ENCODE results near the gene ZMPSTE24. TPM values are rescaled to one million over a fixed set of nuclear protein-coding genes. Genes with fewer than 3 reads are reported as not detected.
A peak's percentile ranks its signal among the peaks of the same experiment; 100 is the strongest.

The ZMPSTE24 gene
- total and polyA plus RNA-seq, 10 of the 15 experiments (the other 5 are each of a cell fraction or from before 2014, with no cell fraction given), result 21.5 to 84.4 (median 43.6) TPM

DNA sequence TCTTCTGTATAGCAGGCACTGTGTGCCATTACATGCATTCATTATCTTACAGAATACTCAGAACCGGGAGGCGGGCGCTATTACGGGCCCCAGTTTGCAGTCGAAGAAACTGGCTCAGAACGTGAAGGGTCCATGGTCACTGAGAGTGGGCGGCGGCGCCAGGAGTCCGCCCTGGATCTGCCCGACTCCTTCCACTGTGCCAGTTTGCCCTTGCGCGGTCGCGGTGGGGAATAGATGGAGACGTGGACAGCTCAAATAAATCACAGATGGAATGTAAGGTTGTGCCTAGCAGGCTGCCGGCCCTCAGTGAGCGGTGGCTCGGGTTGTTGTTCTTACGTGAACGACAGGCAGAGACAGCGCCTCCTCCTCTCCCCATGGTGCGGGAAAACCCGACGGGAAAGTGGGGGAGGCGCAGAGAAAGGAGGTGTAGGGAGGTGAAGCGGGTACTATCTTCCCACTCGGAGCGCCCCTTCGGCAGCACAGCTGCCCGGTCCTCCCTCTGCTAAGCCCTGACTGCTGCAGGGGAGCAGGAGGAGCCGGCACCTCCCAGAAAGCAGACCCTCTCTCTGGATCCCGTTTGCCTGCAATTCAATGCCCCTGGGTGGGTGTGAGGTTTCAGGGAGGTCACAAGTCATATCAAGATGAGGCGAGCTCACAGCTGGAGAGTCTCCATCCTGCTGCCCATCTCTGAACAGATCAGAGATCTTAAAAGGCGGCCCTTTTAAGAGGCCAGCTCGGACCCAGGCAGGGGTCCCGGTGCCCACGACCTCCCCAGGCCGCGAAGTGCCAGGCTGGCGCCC, 58.0 kb downstream of the ZMPSTE24 start (continued):
- TF ChIP-seq ZNF274 (IDR thresholded peaks at IDR 0.05; ENCODE audit: insufficient read depth, insufficient read length) (no peak), NFIC (IDR thresholded peaks at IDR 0.05; ENCODE audit: low read depth, low read length) (no peak), RELA (IDR thresholded peaks at IDR 0.05; ENCODE audit: borderline replicate concordance, partially characterized antibody) (no peak), POU2F2 (IDR thresholded peaks at IDR 0.05; ENCODE audit: borderline replicate concordance, low read depth, low read length) (no peak), BCL11A (IDR thresholded peaks at IDR 0.05; ENCODE audit: low read depth, low read length) (no peak), SIN3A (IDR thresholded peaks at IDR 0.05; ENCODE audit: low read depth, low read length) (peak; percentile 22; the same call in 1 of the 2 replicates), SIX5 (IDR thresholded peaks at IDR 0.05; ENCODE audit: low read depth, low read length, severe bottlenecking) (no peak), SPI1 (IDR thresholded peaks at IDR 0.05; ENCODE audit: borderline replicate concordance, insufficient read depth, low read depth, low read length) (no peak), TCF7 (IDR thresholded peaks at IDR 0.05; ENCODE audit: borderline replicate concordance) (no peak), PAX5 (IDR thresholded peaks at IDR 0.05; ENCODE audit: borderline replicate concordance, low read depth, low read length) (0 out of 2 replicates have a peak, but pooled peaks have one; percentile 33)
- TF ChIP-seq, protein P1, sequence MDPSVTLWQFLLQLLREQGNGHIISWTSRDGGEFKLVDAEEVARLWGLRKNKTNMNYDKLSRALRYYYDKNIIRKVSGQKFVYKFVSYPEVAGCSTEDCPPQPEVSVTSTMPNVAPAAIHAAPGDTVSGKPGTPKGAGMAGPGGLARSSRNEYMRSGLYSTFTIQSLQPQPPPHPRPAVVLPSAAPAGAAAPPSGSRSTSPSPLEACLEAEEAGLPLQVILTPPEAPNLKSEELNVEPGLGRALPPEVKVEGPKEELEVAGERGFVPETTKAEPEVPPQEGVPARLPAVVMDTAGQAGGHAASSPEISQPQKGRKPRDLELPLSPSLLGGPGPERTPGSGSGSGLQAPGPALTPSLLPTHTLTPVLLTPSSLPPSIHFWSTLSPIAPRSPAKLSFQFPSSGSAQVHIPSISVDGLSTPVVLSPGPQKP (IDR thresholded peaks at IDR 0.05; ENCODE audit: low read depth, low read length), result no peak
- TF ChIP-seq, protein P2, sequence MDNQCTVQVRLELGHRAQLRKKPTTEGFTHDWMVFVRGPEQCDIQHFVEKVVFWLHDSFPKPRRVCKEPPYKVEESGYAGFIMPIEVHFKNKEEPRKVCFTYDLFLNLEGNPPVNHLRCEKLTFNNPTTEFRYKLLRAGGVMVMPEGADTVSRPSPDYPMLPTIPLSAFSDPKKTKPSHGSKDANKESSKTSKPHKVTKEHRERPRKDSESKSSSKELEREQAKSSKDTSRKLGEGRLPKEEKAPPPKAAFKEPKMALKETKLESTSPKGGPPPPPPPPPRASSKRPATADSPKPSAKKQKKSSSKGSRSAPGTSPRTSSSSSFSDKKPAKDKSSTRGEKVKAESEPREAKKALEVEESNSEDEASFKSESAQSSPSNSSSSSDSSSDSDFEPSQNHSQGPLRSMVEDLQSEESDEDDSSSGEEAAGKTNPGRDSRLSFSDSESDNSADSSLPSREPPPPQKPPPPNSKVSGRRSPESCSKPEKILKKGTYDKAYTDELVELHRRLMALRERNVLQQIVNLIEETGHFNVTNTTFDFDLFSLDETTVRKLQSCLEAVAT (IDR thresholded peaks at IDR 0.05), result no peak
- TF ChIP-seq, protein P3, sequence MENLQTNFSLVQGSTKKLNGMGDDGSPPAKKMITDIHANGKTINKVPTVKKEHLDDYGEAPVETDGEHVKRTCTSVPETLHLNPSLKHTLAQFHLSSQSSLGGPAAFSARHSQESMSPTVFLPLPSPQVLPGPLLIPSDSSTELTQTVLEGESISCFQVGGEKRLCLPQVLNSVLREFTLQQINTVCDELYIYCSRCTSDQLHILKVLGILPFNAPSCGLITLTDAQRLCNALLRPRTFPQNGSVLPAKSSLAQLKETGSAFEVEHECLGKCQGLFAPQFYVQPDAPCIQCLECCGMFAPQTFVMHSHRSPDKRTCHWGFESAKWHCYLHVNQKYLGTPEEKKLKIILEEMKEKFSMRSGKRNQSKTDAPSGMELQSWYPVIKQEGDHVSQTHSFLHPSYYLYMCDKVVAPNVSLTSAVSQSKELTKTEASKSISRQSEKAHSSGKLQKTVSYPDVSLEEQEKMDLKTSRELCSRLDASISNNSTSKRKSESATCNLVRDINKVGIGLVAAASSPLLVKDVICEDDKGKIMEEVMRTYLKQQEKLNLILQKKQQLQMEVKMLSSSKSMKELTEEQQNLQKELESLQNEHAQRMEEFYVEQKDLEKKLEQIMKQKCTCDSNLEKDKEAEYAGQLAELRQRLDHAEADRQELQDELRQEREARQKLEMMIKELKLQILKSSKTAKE (IDR thresholded peaks at IDR 0.05; ENCODE audit: low read depth, poor library complexity, severe bottlenecking), result no peak
- TF ChIP-seq, protein P4, sequence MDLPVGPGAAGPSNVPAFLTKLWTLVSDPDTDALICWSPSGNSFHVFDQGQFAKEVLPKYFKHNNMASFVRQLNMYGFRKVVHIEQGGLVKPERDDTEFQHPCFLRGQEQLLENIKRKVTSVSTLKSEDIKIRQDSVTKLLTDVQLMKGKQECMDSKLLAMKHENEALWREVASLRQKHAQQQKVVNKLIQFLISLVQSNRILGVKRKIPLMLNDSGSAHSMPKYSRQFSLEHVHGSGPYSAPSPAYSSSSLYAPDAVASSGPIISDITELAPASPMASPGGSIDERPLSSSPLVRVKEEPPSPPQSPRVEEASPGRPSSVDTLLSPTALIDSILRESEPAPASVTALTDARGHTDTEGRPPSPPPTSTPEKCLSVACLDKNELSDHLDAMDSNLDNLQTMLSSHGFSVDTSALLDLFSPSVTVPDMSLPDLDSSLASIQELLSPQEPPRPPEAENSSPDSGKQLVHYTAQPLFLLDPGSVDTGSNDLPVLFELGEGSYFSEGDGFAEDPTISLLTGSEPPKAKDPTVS (IDR thresholded peaks at IDR 0.05; ENCODE audit: low read depth, low read length), result no peak
